ENCODE results near the gene CWC27.
A peak's percentile ranks its signal among the peaks of the same experiment; 100 is the strongest.

Gene CWC27

DNA sequence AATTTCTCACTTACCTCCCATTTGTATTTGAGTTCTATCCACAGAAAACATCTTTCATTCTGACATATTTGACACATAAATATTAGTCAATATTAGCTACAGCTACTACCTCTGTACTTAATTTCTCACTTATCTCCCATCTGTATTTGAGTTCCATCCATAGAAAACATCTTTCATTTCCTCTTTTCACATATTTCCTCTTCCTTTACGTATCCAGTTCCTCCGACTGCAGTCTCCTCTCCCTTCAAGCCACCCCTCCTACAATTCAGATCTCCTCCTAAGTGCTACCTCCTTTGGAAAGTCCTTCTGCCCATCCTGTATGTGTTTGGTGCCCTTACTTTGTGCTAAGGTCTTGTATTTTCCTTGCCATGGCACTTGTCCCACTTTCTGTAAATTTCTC, 1.8 kb upstream of the CWC27 start:
- Histone ChIP-seq H3K4me3 (ENCODE audit: low read depth in 1 of 2, low read length in 2 of 2) (peak overlapping the region; percentile 91 to 93; a peak in 3 of 4 replicates), H3K27ac (ENCODE audit: low read length) (0 out of 2 replicates have a peak overlapping the region, but pooled peaks have one; percentile 2), H3K9ac (ENCODE audit: low read depth, low read length) (peak overlapping the region; percentile 73), H3K36me3 (ENCODE audit: insufficient read depth, low read length) (peaks cover 25% of the 10 kb centered on the region), H3K4me2 (ENCODE audit: insufficient read depth, low read length) (peak overlapping the region; percentile 87), H4K20me1 (ENCODE audit: insufficient read depth, low read length) (peaks cover 9% of the 10 kb centered on the region; the same call in 1 of the 2 replicates), H2AFZ (ENCODE audit: low read depth, low read length) (no peak overlapping the region), H3K79me2 (ENCODE audit: insufficient read depth, low read length) (peaks cover 96% of the 10 kb centered on the region), H3K4me1 (ENCODE audit: insufficient read depth, low read length) (peaks cover 47% of the 10 kb centered on the region), H3K9me3 (ENCODE audit: insufficient read depth, low read length, severe bottlenecking) (no peaks in the 10 kb centered on the region), H3K27me3 (ENCODE audit: insufficient read depth, low read length, poor library complexity) (no peaks in the 10 kb centered on the region)
- no peak for TF ChIP-seq EZH2 (IDR thresholded peaks at IDR 0.05; ENCODE audit: borderline replicate concordance, low read depth, low read length, severe bottlenecking)
- TF ChIP-seq, protein P1, sequence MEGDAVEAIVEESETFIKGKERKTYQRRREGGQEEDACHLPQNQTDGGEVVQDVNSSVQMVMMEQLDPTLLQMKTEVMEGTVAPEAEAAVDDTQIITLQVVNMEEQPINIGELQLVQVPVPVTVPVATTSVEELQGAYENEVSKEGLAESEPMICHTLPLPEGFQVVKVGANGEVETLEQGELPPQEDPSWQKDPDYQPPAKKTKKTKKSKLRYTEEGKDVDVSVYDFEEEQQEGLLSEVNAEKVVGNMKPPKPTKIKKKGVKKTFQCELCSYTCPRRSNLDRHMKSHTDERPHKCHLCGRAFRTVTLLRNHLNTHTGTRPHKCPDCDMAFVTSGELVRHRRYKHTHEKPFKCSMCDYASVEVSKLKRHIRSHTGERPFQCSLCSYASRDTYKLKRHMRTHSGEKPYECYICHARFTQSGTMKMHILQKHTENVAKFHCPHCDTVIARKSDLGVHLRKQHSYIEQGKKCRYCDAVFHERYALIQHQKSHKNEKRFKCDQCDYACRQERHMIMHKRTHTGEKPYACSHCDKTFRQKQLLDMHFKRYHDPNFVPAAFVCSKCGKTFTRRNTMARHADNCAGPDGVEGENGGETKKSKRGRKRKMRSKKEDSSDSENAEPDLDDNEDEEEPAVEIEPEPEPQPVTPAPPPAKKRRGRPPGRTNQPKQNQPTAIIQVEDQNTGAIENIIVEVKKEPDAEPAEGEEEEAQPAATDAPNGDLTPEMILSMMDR (IDR thresholded peaks at IDR 0.05; ENCODE audit: borderline replicate concordance, extremely low read depth, low read length, poor library complexity, severe bottlenecking) = no peak
- no peak for DNase-seq
- no peak for ATAC-seq (ENCODE audit: insufficient read depth, low read depth)

DNA sequence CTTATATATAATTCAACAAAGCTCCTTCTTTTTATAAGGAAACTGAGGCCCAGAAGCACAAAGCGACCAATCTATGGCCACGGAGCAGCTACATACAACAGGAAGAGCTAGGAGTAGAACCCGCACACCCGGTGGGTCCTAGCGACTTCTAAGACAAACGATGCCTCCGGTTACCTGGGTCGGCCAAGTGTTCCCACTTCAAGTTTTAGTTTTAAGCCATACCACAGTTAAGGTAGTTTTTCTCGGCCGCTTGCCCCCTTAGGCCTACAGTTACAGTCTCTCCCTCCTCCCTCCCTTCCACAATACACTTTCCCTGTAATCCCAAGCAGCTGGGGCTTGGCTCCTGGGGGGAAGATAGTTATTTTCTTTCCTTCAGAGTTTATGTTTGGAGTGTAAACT, 772 bp upstream of the CWC27 start:
- Histone ChIP-seq H2AFZ (ENCODE audit: low read depth, low read length) (peak overlapping the region; percentile 96), H3K36me3 (ENCODE audit: insufficient read depth, low read length) (peaks cover 25% of the 10 kb centered on the region), H3K4me3 (ENCODE audit: low read depth in 1 of 2, low read length in 2 of 2) (peak overlapping the region; percentile 91 to 93; a peak in 3 of 4 replicates), H3K9me3 (ENCODE audit: insufficient read depth, low read length, severe bottlenecking) (no peaks in the 10 kb centered on the region), H3K9ac (ENCODE audit: low read depth, low read length) (peak overlapping the region; percentile 73), H4K20me1 (ENCODE audit: insufficient read depth, low read length) (peaks cover 9% of the 10 kb centered on the region; the same call in 1 of the 2 replicates), H3K4me2 (ENCODE audit: insufficient read depth, low read length) (peak overlapping the region; percentile 87), H3K27me3 (ENCODE audit: insufficient read depth, low read length, poor library complexity) (no peaks in the 10 kb centered on the region), H3K79me2 (ENCODE audit: insufficient read depth, low read length) (peaks cover 92% of the 10 kb centered on the region), H3K27ac (ENCODE audit: low read length) (peak overlapping the region; percentile 97), H3K4me1 (ENCODE audit: insufficient read depth, low read length) (peaks cover 47% of the 10 kb centered on the region)
- TF ChIP-seq EZH2 (IDR thresholded peaks at IDR 0.05; ENCODE audit: borderline replicate concordance, low read depth, low read length, severe bottlenecking) = no peak
- TF ChIP-seq, protein P1 (IDR thresholded peaks at IDR 0.05; ENCODE audit: borderline replicate concordance, extremely low read depth, low read length, poor library complexity, severe bottlenecking) = no peak
- DNase-seq (peak; percentile 37), ATAC-seq (ENCODE audit: insufficient read depth, low read depth) (peak; percentile 44)

DNA sequence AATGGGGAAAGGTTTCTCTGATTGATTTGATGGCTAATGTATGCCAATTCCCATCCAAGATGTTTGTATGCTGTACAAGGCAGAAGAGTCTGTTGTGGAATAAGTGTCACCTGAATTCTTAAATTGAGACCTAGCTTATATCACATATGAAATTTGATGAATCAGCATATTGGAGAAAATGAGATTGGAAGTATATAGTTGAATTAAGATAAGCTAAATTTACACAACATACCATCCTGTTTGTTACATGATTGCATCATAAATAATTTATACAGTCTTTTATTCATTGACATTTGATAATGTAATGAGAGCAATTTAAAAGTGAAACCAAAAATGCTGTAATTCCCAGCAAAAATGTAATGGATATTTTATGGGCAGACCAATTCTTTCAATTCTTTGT, 1.1 kb downstream of the CWC27 start:
- H3K9ac ChIP-seq (ENCODE audit: low read depth, low read length) = peak overlapping the region; percentile 73
- H3K4me1 ChIP-seq (ENCODE audit: insufficient read depth, low read length) = peaks cover 51% of the 10 kb centered on the region
- no peak for TF ChIP-seq EZH2 (IDR thresholded peaks at IDR 0.05; ENCODE audit: borderline replicate concordance, low read depth, low read length, severe bottlenecking)
- TF ChIP-seq, protein P1 (IDR thresholded peaks at IDR 0.05; ENCODE audit: borderline replicate concordance, extremely low read depth, low read length, poor library complexity, severe bottlenecking) = no peak
- H2AFZ ChIP-seq (ENCODE audit: low read depth, low read length) = peak overlapping the region; percentile 96; the same call in 1 of the 2 replicates
- no peak for ATAC-seq (ENCODE audit: insufficient read depth, low read depth)
- no peaks in the 10 kb centered on the region for H3K27me3 ChIP-seq (ENCODE audit: insufficient read depth, low read length, poor library complexity)
- H4K20me1 ChIP-seq (ENCODE audit: insufficient read depth, low read length) = peaks cover 5% of the 10 kb centered on the region; the same call in 1 of the 2 replicates
- DNase-seq = no peak
- H3K27ac ChIP-seq (ENCODE audit: low read length) = peak overlapping the region; percentile 97; the same call in 1 of the 2 replicates
- no peaks in the 10 kb centered on the region for H3K9me3 ChIP-seq (ENCODE audit: insufficient read depth, low read length, severe bottlenecking)
- H3K4me3 ChIP-seq (ENCODE audit: low read depth in 1 of 2, low read length in 2 of 2) = peak overlapping the region; percentile 91 to 93; a peak in 3 of 4 replicates
- H3K79me2 ChIP-seq (ENCODE audit: insufficient read depth, low read length) = peaks cover 78% of the 10 kb centered on the region
- H3K36me3 ChIP-seq (ENCODE audit: insufficient read depth, low read length) = peaks cover 19% of the 10 kb centered on the region
- peak overlapping the region; percentile 87 for H3K4me2 ChIP-seq (ENCODE audit: insufficient read depth, low read length)

All from DND-41 (cell line).